ENCODE results near the gene PTGES3L. TPM values are rescaled to one million over a fixed set of nuclear protein-coding genes. Genes with fewer than 3 reads are reported as not detected.

The PTGES3L gene
- total and polyA plus RNA-seq, 2 experiments from 2014 or later, result 2.3 to 2.5 TPM

DNA sequence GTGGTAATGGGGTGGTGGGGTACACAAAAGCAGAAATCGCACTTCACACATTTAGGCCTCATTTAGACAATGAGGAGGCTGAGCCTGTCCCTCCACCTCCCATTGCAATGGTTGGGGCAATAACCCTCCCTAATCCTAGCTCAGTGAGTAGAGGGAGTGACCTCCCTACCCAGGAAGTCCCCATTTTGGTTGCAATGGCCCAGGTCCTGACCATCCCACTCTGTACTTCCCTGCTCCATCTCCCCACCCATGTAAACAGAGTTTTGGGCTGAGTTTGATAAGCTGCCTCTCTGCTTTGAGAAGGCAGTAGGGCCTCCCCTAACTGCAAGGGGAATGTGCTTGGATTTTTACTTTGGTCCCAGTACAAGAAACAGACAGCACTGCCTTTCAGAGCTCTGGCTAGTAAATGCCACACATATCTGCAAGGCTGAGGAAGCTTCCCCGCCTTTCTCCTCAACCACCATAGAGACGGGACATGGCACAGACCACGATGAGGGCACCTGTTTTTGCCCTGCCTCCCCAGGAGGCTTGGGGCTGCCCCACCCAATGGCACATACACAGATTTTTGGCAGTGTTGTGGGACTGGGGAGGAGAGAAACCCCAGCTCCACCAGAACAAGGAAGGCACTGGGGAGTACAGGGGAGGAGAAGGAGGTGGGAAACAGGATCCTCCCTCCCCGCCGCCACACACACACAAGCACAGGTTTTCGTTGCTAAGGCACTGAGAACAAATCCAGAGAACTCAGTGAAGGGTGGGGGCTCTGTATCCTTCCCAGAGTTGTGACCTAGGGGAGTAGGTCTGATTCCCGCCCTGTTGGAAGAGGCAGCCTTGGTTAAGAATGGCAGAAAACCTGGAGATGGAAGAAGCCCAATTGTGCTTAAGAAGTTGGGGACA, 35.0 kb upstream of the PTGES3L start:
- peak overlapping the region; percentile 39 for H3K27ac Mint-ChIP-seq

More for the DNA sequence above, 35.0 kb upstream of the PTGES3L start:
- no peaks in the 10 kb centered on the region for H3K9me3 Mint-ChIP-seq
- no peak for ATAC-seq
- peaks cover 52% of the 10 kb centered on the region for H3K36me3 Mint-ChIP-seq (ENCODE audit: low read depth)
- H4K20me1 ChIP-seq (replicated peaks; ENCODE audit: insufficient read depth), result peaks cover 9% of the 10 kb centered on the region
- H3K9me2 ChIP-seq (ENCODE audit: insufficient read depth), result no peaks in the 10 kb centered on the region
- no peaks in the 10 kb centered on the region for H3F3A ChIP-seq (replicated peaks; ENCODE audit: low read depth)
- no peaks in the 10 kb centered on the region for H3K27me3 ChIP-seq (ENCODE audit: insufficient read depth)
- peaks cover 19% of the 10 kb centered on the region for H3K79me2 ChIP-seq (replicated peaks; ENCODE audit: insufficient read depth)
- no peak overlapping the region for H3K4me3 ChIP-seq
- H3K27ac ChIP-seq (ENCODE audit: low read depth), result peak overlapping the region; percentile 84; the same call in 1 of the 2 replicates
- TF ChIP-seq EZH2 (IDR thresholded peaks at IDR 0.05; ENCODE audit: low read depth, unreplicated experiment) (no peak), NANOG (IDR thresholded peaks at IDR 0.05; ENCODE audit: borderline replicate concordance) (no peak), POLR2AphosphoS5 (IDR thresholded peaks at IDR 0.05; ENCODE audit: low read depth) (no peak), STAT1 (IDR thresholded peaks at IDR 0.05; ENCODE audit: unreplicated experiment) (no peak), ZNF114 (CRISPR knock-in tag; IDR thresholded peaks at IDR 0.05) (no peak), EZH2phosphoT487 (IDR thresholded peaks at IDR 0.05; ENCODE audit: unreplicated experiment) (no peak), ZNF331 (CRISPR knock-in tag; IDR thresholded peaks at IDR 0.05; ENCODE audit: low read depth) (no peak), CREB1 (CRISPR knock-in tag; IDR thresholded peaks at IDR 0.05; ENCODE audit: low read depth) (no peak), JUNB (IDR thresholded peaks at IDR 0.05; ENCODE audit: unreplicated experiment) (no peak)
- TF ChIP-seq, protein P1, sequence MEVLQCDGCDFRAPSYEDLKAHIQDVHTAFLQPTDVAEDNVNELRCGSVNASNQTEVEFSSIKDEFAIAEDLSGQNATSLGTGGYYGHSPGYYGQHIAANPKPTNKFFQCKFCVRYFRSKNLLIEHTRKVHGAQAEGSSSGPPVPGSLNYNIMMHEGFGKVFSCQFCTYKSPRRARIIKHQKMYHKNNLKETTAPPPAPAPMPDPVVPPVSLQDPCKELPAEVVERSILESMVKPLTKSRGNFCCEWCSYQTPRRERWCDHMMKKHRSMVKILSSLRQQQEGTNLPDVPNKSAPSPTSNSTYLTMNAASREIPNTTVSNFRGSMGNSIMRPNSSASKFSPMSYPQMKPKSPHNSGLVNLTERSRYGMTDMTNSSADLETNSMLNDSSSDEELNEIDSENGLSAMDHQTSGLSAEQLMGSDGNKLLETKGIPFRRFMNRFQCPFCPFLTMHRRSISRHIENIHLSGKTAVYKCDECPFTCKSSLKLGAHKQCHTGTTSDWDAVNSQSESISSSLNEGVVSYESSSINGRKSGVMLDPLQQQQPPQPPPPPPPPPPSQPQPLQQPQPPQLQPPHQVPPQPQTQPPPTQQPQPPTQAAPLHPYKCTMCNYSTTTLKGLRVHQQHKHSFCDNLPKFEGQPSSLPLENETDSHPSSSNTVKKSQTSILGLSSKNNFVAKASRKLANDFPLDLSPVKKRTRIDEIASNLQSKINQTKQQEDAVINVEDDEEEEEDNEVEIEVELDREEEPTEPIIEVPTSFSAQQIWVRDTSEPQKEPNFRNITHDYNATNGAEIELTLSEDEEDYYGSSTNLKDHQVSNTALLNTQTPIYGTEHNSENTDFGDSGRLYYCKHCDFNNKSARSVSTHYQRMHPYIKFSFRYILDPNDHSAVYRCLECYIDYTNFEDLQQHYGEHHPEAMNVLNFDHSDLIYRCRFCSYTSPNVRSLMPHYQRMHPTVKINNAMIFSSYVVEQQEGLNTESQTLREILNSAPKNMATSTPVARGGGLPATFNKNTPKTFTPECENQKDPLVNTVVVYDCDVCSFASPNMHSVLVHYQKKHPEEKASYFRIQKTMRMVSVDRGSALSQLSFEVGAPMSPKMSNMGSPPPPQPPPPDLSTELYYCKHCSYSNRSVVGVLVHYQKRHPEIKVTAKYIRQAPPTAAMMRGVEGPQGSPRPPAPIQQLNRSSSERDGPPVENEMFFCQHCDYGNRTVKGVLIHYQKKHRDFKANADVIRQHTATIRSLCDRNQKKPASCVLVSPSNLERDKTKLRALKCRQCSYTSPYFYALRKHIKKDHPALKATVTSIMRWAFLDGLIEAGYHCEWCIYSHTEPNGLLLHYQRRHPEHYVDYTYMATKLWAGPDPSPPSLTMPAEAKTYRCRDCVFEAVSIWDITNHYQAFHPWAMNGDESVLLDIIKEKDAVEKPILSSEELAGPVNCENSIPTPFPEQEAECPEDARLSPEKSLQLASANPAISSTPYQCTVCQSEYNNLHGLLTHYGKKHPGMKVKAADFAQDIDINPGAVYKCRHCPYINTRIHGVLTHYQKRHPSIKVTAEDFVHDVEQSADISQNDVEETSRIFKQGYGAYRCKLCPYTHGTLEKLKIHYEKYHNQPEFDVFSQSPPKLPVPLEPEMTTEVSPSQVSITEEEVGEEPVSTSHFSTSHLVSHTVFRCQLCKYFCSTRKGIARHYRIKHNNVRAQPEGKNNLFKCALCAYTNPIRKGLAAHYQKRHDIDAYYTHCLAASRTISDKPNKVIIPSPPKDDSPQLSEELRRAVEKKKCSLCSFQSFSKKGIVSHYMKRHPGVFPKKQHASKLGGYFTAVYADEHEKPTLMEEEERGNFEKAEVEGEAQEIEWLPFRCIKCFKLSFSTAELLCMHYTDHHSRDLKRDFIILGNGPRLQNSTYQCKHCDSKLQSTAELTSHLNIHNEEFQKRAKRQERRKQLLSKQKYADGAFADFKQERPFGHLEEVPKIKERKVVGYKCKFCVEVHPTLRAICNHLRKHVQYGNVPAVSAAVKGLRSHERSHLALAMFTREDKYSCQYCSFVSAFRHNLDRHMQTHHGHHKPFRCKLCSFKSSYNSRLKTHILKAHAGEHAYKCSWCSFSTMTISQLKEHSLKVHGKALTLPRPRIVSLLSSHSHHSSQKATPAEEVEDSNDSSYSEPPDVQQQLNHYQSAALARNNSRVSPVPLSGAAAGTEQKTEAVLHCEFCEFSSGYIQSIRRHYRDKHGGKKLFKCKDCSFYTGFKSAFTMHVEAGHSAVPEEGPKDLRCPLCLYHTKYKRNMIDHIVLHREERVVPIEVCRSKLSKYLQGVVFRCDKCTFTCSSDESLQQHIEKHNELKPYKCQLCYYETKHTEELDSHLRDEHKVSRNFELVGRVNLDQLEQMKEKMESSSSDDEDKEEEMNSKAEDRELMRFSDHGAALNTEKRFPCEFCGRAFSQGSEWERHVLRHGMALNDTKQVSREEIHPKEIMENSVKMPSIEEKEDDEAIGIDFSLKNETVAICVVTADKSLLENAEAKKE (CRISPR knock-in tag; IDR thresholded peaks at IDR 0.05), result no peak
- TF ChIP-seq, protein P2, sequence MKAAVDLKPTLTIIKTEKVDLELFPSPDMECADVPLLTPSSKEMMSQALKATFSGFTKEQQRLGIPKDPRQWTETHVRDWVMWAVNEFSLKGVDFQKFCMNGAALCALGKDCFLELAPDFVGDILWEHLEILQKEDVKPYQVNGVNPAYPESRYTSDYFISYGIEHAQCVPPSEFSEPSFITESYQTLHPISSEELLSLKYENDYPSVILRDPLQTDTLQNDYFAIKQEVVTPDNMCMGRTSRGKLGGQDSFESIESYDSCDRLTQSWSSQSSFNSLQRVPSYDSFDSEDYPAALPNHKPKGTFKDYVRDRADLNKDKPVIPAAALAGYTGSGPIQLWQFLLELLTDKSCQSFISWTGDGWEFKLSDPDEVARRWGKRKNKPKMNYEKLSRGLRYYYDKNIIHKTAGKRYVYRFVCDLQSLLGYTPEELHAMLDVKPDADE (IDR thresholded peaks at IDR 0.05), result no peak
- H3K4me2 ChIP-seq, result no peak overlapping the region
- H3K27me3 Mint-ChIP-seq (ENCODE audit: insufficient read depth, low read depth, poor library complexity), result peaks cover 4% of the 10 kb centered on the region
- peaks cover 49% of the 10 kb centered on the region for H3K4me1 Mint-ChIP-seq
- H2AFZ ChIP-seq, result no peak overlapping the region
- H3K4me3 Mint-ChIP-seq, result no peak overlapping the region; the same call in 2 of the 3 replicates
- H3K36me3 ChIP-seq (ENCODE audit: insufficient read depth), result peaks cover 9% of the 10 kb centered on the region; the same call in 1 of the 2 replicates
- peaks cover 16% of the 10 kb centered on the region for H3K4me1 ChIP-seq (ENCODE audit: insufficient read depth)
- DNase-seq (ENCODE audit: low spot score), result no peak
